Measurements from ENCODE around the gene REC114. TPM values are rescaled to one million over a fixed set of nuclear protein-coding genes. Genes with fewer than 3 reads are reported as not detected.

The REC114 gene
- total and polyA plus RNA-seq, 2 experiments from 2014 or later, result not detected

- no peaks in the 10 kb centered on the region for H3K36me3 ChIP-seq (ENCODE audit: insufficient read depth)
- no peak overlapping the region for H3K27ac ChIP-seq (ENCODE audit: low read depth)
- no peaks in the 10 kb centered on the region for H3K9me2 ChIP-seq (ENCODE audit: insufficient read depth)
- Mint-ChIP-seq H3K9me3 (no peaks in the 10 kb centered on the region), H3K4me1 (peaks cover 12% of the 10 kb centered on the region), H3K4me3 (no peak overlapping the region), H3K36me3 (ENCODE audit: low read depth) (no peaks in the 10 kb centered on the region), H3K27ac (no peak overlapping the region), H3K27me3 (ENCODE audit: insufficient read depth, low read depth, poor library complexity) (peaks cover 1% of the 10 kb centered on the region)
- no peak for ATAC-seq
- TF ChIP-seq ZNF462 (CRISPR knock-in tag; IDR thresholded peaks at IDR 0.05), result no peak
- no peak for TF ChIP-seq ZNF331 (CRISPR knock-in tag; IDR thresholded peaks at IDR 0.05; ENCODE audit: low read depth)
- no peak for TF ChIP-seq CREB1 (CRISPR knock-in tag; IDR thresholded peaks at IDR 0.05; ENCODE audit: low read depth)
- TF ChIP-seq EZH2phosphoT487 (IDR thresholded peaks at IDR 0.05; ENCODE audit: unreplicated experiment), result no peak
- no peak for TF ChIP-seq STAT1 (IDR thresholded peaks at IDR 0.05; ENCODE audit: unreplicated experiment)
- TF ChIP-seq ETS1 (IDR thresholded peaks at IDR 0.05), result no peak
- no peak for TF ChIP-seq POLR2AphosphoS5 (IDR thresholded peaks at IDR 0.05; ENCODE audit: low read depth)
- no peak for TF ChIP-seq CTCF (conservative IDR thresholded peaks at IDR 0.05; ENCODE audit: low read depth in 2 of 2)
- no peak for TF ChIP-seq EZH2 (IDR thresholded peaks at IDR 0.05; ENCODE audit: low read depth, unreplicated experiment)
- no peak for TF ChIP-seq NANOG (IDR thresholded peaks at IDR 0.05; ENCODE audit: borderline replicate concordance)
- TF ChIP-seq ZNF114 (CRISPR knock-in tag; IDR thresholded peaks at IDR 0.05), result no peak
- TF ChIP-seq REST (IDR thresholded peaks at IDR 0.05; ENCODE audit: unreplicated experiment), result no peak
- no peak for TF ChIP-seq JUNB (IDR thresholded peaks at IDR 0.05; ENCODE audit: unreplicated experiment)
- H3F3A ChIP-seq (replicated peaks; ENCODE audit: low read depth), result no peaks in the 10 kb centered on the region
- DNase-seq (ENCODE audit: low spot score), result no peak
- H4K20me1 ChIP-seq (replicated peaks; ENCODE audit: insufficient read depth), result no peaks in the 10 kb centered on the region
- peaks cover 9% of the 10 kb centered on the region; the same call in 1 of the 2 replicates for H3K4me1 ChIP-seq (ENCODE audit: insufficient read depth)
- H3K79me2 ChIP-seq (replicated peaks; ENCODE audit: insufficient read depth), result no peaks in the 10 kb centered on the region
- H2AFZ ChIP-seq, result no peak overlapping the region
- H3K27me3 ChIP-seq (ENCODE audit: insufficient read depth), result no peaks in the 10 kb centered on the region
- no peak overlapping the region for H3K4me2 ChIP-seq
- H3K4me3 ChIP-seq, result no peak overlapping the region
These were observed 87.7 kb downstream of the REC114 start for GRCh38 chr15:73530649-73531048.
